Activated CD4-positive, alpha-beta T cell treated with anti-CD3 and anti-CD28 coated beads, Interleukin-2, amount 10 ng/mL, durations not matched to agents 24 days and 14 days (primary cell): ENCODE results near the gene MAN1A1. TPM values are rescaled to one million over a fixed set of nuclear protein-coding genes. Genes with fewer than 3 reads are reported as not detected.

ENCODE experiments used
- DNase-seq: peaks from one replicate; pipeline ENCODE4 v3.0.0; 2022
- H3K27ac Mint-ChIP-seq: one replicate; pipeline ENCODE4 v1.8.0; 2022; ENCODE audit warnings: mild to moderate bottlenecking, mixed read lengths
- H3K27me3 Mint-ChIP-seq: one replicate; pipeline ENCODE4 v1.8.0; 2022; ENCODE audit warnings: mixed read lengths
- H3K36me3 Mint-ChIP-seq: one replicate; pipeline ENCODE4 v1.8.0; 2022; ENCODE audit warnings: low read depth, mild to moderate bottlenecking, mixed read lengths
- H3K4me1 Mint-ChIP-seq: one replicate; pipeline ENCODE4 v1.8.0; 2021; ENCODE audit warnings: mixed read lengths
- H3K4me3 Mint-ChIP-seq: one replicate; pipeline ENCODE4 v1.8.0; 2022; ENCODE audit warnings: mild to moderate bottlenecking, moderate library complexity, mixed read lengths
- H3K9me3 Mint-ChIP-seq: one replicate; pipeline ENCODE4 v1.8.0; 2021; ENCODE audit warnings: mixed read lengths
- intact Hi-C: fragments of 100-400 bp; cut with micrococcal nuclease; formaldehyde crosslinking; loops from one replicate; pipeline ENCODE4 v1.15.1; 2023
- total RNA-seq: library from RNA; stranded (reverse); gene quantifications from 2 replicates; pipeline ENCODE4 v1.2.3, GENCODE V29; 2022

Gene MAN1A1
- total RNA-seq, 1 donor from 2014 or later, result 43.7 TPM

GRCh38 chr6:119133400-119133799 is 216.2 kb downstream of the MAN1A1 start:
- no peaks in the 10 kb centered on the region for H3K36me3 Mint-ChIP-seq
- no peaks in the 10 kb centered on the region for H3K9me3 Mint-ChIP-seq
- no peak overlapping the region for H3K27ac Mint-ChIP-seq
- H3K27me3 Mint-ChIP-seq, result peaks cover 5% of the 10 kb centered on the region
- no peak for DNase-seq
- intact Hi-C loops, result no loop called here
- no peak overlapping the region for H3K4me3 Mint-ChIP-seq
- H3K4me1 Mint-ChIP-seq, result peaks cover 15% of the 10 kb centered on the region

GRCh38 chr6:119132261-119132981 is 217.1 kb downstream of the MAN1A1 start:
- DNase-seq, result no peak
- Mint-ChIP-seq H3K4me3 (no peak overlapping the region), H3K27ac (no peak overlapping the region), H3K9me3 (no peaks in the 10 kb centered on the region), H3K27me3 (peaks cover 7% of the 10 kb centered on the region), H3K4me1 (peaks cover 12% of the 10 kb centered on the region), H3K36me3 (no peaks in the 10 kb centered on the region)
- intact Hi-C loops, result no loop called here

GRCh38 chr6:119129968-119130484 is 219.5 kb downstream of the MAN1A1 start:
- intact Hi-C loops, result loop anchor here (1.0 kb wide), 2 partner anchors 17 to 220 kb away; no protein-coding TSS in a partner anchor
- H3K4me3 Mint-ChIP-seq, result no peak overlapping the region
- peaks cover 6% of the 10 kb centered on the region for H3K27me3 Mint-ChIP-seq
- H3K9me3 Mint-ChIP-seq, result no peaks in the 10 kb centered on the region
- no peak for DNase-seq
- H3K36me3 Mint-ChIP-seq, result no peaks in the 10 kb centered on the region
- peaks cover 12% of the 10 kb centered on the region for H3K4me1 Mint-ChIP-seq
- H3K27ac Mint-ChIP-seq, result no peak overlapping the region

GRCh38 chr6:119129148-119129967 is 220.2 kb downstream of the MAN1A1 start:
- H3K27ac Mint-ChIP-seq, result peak overlapping the region; percentile 38
- intact Hi-C loops, result loop anchor here (1.0 kb wide), 2 partner anchors 18 to 221 kb away; no protein-coding TSS in a partner anchor
- peaks cover 5% of the 10 kb centered on the region for H3K27me3 Mint-ChIP-seq
- no peaks in the 10 kb centered on the region for H3K9me3 Mint-ChIP-seq
- no peaks in the 10 kb centered on the region for H3K36me3 Mint-ChIP-seq
- H3K4me3 Mint-ChIP-seq, result no peak overlapping the region
- peak; percentile 83 for DNase-seq
- H3K4me1 Mint-ChIP-seq, result peaks cover 12% of the 10 kb centered on the region

- Mint-ChIP-seq H3K9me3 (no peaks in the 10 kb centered on the region), H3K27ac (no peak overlapping the region), H3K4me3 (no peak overlapping the region), H3K27me3 (peaks cover 4% of the 10 kb centered on the region), H3K36me3 (no peaks in the 10 kb centered on the region), H3K4me1 (peaks cover 12% of the 10 kb centered on the region)
- no peak for DNase-seq
- intact Hi-C loops, result no loop called here
These were observed 221.2 kb downstream of the MAN1A1 start for GRCh38 chr6:119128252-119128912.

- Mint-ChIP-seq H3K4me3 (no peak overlapping the region), H3K27ac (no peak overlapping the region), H3K9me3 (no peaks in the 10 kb centered on the region), H3K4me1 (peaks cover 12% of the 10 kb centered on the region), H3K27me3 (peaks cover 4% of the 10 kb centered on the region), H3K36me3 (no peaks in the 10 kb centered on the region)
- intact Hi-C loops, result no loop called here
- no peak for DNase-seq
These were observed 221.9 kb downstream of the MAN1A1 start for GRCh38 chr6:119127627-119128026.
